Ishikawa (cell line): Measurements from ENCODE around the gene OPA3.
A peak's percentile ranks its signal among the peaks of the same experiment; 100 is the strongest.

Experiments
- CEBPB ChIP-seq: IDR thresholded peaks from 2 replicates; pipeline ENCODE4 v1.6.1; 2012
- CREB1 ChIP-seq: IDR thresholded peaks from 2 replicates; pipeline ENCODE4 v1.6.1; 2012; ENCODE audit warnings: low read depth
- EGR1 ChIP-seq: IDR thresholded peaks from 2 replicates; pipeline ENCODE4 v1.6.1; 2012
- EP300 ChIP-seq: IDR thresholded peaks from 2 replicates; pipeline ENCODE4 v1.6.1; 2012; ENCODE audit warnings: borderline replicate concordance
- FOXM1 ChIP-seq: IDR thresholded peaks from 2 replicates; pipeline ENCODE4 v1.6.1; 2012; ENCODE audit warnings: low read depth, borderline replicate concordance
- MAX ChIP-seq: IDR thresholded peaks from 2 replicates; pipeline ENCODE4 v1.6.1; 2012
- NFIC ChIP-seq: IDR thresholded peaks from 2 replicates; pipeline ENCODE4 v1.6.1; 2012
- RAD21 ChIP-seq: IDR thresholded peaks from 2 replicates; pipeline ENCODE4 v1.6.1; 2012; ENCODE audit warnings: low read depth
- REST ChIP-seq: IDR thresholded peaks from 2 replicates; pipeline ENCODE4 v1.6.1; 2012; ENCODE audit warnings: low read depth, mild to moderate bottlenecking
- TAF1 ChIP-seq: IDR thresholded peaks from 2 replicates; pipeline ENCODE4 v1.6.1; 2012; ENCODE audit warnings: low read depth, mild to moderate bottlenecking
- TCF12 ChIP-seq: IDR thresholded peaks from 2 replicates; pipeline ENCODE4 v1.6.1; 2012; ENCODE audit warnings: low read depth
- TEAD4 ChIP-seq: IDR thresholded peaks from 2 replicates; pipeline ENCODE4 v1.6.1; 2012
- USF1 ChIP-seq: IDR thresholded peaks from 2 replicates; pipeline ENCODE4 v1.6.1; 2012
- YY1 ChIP-seq: IDR thresholded peaks from 2 replicates; pipeline ENCODE4 v1.6.1; 2012; ENCODE audit warnings: low read depth
- ZBTB7A ChIP-seq: IDR thresholded peaks from 2 replicates; pipeline ENCODE4 v1.6.1; 2012; ENCODE audit warnings: low read depth

OPA3 gene

GRCh38 chr19:45616704-45617017 lies 32.1 kb upstream of the OPA3 start:
- no peak for TF ChIP-seq CEBPB
- no peak for TF ChIP-seq YY1
- no peak for TF ChIP-seq FOXM1
- TF ChIP-seq MAX: no peak
- no peak for TF ChIP-seq TAF1
- TF ChIP-seq REST: no peak
- TF ChIP-seq TCF12: no peak
- TF ChIP-seq RAD21: no peak
- no peak for TF ChIP-seq NFIC
- TF ChIP-seq ZBTB7A: no peak
- TF ChIP-seq EGR1: no peak
- no peak for TF ChIP-seq TEAD4
- no peak for TF ChIP-seq EP300
- TF ChIP-seq CREB1: no peak
- TF ChIP-seq USF1: no peak

GRCh38 chr19:45615795-45616703 lies 31.4 kb upstream of the OPA3 start:
- no peak for TF ChIP-seq CREB1
- no peak for TF ChIP-seq YY1
- TF ChIP-seq MAX: peak; percentile 67; the same call in 1 of the 2 replicates

- TF ChIP-seq CEBPB (no peak), TEAD4 (no peak), TCF12 (no peak), YY1 (no peak), EGR1 (no peak), CREB1 (no peak), MAX (no peak), REST (no peak), EP300 (no peak), TAF1 (no peak), FOXM1 (no peak), RAD21 (no peak), ZBTB7A (no peak), USF1 (no peak), NFIC (no peak)
Observed at GRCh38 chr19:45613926-45614725, 29.5 kb upstream of the OPA3 start.

GRCh38 chr19:45608948-45609347 lies 24.3 kb upstream of the OPA3 start:
- TF ChIP-seq NFIC: no peak
- TF ChIP-seq CREB1: no peak
- TF ChIP-seq RAD21: no peak
- no peak for TF ChIP-seq MAX
- no peak for TF ChIP-seq EP300
- no peak for TF ChIP-seq REST
- no peak for TF ChIP-seq TCF12
- no peak for TF ChIP-seq FOXM1
